Mononuclear cell (primary cell): ENCODE measurements around the gene MYDGF. TPM values are rescaled to one million over a fixed set of nuclear protein-coding genes. Genes with fewer than 3 reads are reported as not detected.

Source experiments
- H3K27me3 ChIP-seq: 2 replicates; pipeline ENCODE4 v1.6.0; 2011; ENCODE audit warnings: low read length, control low read depth; ENCODE audit not compliant: insufficient read depth
- H3K4me1 ChIP-seq: 2 replicates; pipeline ENCODE4 v1.5.1; 2011; ENCODE audit warnings: mild to moderate bottlenecking, low read length, control low read depth; ENCODE audit not compliant: insufficient read depth
- H3K4me3 ChIP-seq: 2 replicates; pipeline ENCODE4 v1.5.1; 2011; ENCODE audit warnings: mild to moderate bottlenecking, low read length, moderate library complexity
- H3K9me3 ChIP-seq: 2 replicates; pipeline ENCODE4 v1.5.1; 2011; ENCODE audit warnings: low read depth, mild to moderate bottlenecking, control low read depth, low read length
- total RNA-seq: library from RNA; depleted of rRNA; stranded (reverse); fragments of >200 nt; gene quantifications from one replicate; pipeline ENCODE4 v1.2.3, GENCODE V29; 2012

Gene MYDGF
- total RNA-seq, 1 donor, result 40.8 TPM

- Histone ChIP-seq H3K4me3 (no peak overlapping the region), H3K4me1 (peaks cover 14% of the 10 kb centered on the region), H3K9me3 (no peaks in the 10 kb centered on the region), H3K27me3 (no peaks in the 10 kb centered on the region)
These were observed 1.2 kb upstream of the MYDGF start for GRCh38 chr19:4671185-4671851.

- H3K4me1 ChIP-seq, result peaks cover 14% of the 10 kb centered on the region
- no peaks in the 10 kb centered on the region for H3K27me3 ChIP-seq
- H3K4me3 ChIP-seq, result no peak overlapping the region
- no peaks in the 10 kb centered on the region for H3K9me3 ChIP-seq
These were observed 5.5 kb downstream of the MYDGF start for GRCh38 chr19:4664642-4665041.

DNA sequence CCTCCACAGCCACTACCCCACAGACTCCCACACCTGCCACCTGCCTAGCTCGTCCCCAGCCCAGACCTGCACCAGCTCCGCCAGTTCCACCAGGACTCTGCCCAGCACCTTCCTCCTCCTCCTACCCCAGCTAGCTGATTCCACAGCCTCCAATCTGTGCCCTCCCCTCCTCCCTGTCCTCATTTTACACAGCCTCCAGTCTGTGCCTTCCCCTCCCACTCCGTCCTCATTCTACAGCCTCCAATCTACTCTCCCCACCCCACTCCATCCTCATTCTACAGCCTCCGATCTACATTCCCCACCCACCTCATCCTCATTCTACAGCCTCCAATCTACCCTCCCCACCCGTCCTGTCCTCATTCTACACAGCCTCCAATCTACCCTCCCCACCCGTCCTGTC lies 7.3 kb downstream of the MYDGF start:
- Histone ChIP-seq H3K27me3 (no peaks in the 10 kb centered on the region), H3K9me3 (no peaks in the 10 kb centered on the region), H3K4me1 (no peaks in the 10 kb centered on the region), H3K4me3 (no peak overlapping the region)

DNA sequence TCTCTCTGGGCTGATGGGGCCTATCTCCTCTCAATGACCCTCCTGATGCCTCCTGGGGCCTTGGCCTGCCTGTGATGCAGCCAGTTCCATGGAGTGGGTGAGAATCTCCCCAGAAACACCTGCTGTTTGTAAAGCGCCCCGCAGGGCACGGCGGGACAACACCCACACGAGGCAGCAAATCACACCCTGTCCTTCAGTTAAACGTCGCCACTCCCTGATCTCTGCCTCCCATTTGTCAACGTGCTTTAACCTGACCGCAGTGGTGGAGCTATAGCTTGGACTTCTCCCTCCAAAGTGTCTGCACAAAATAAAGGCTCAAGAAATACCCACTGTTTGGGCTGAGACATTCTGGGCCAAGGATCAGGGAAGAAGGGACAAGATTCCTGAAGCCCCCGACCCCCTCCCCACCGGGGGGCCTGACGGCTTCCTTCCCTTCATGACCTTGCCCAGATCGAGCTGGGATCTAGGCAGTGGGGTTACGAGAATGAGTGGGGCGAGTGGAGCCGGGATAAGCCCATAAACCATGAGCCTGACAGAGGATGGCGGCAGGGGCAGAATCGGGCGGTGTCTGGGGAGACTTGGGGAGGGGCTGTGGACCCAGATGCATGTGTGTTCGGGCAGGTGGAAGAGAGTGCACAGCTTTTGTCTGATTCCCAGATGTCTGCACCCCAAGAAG lies 8.0 kb downstream of the MYDGF start:
- H3K9me3 ChIP-seq, result no peaks in the 10 kb centered on the region
- H3K4me1 ChIP-seq, result no peaks in the 10 kb centered on the region
- H3K4me3 ChIP-seq, result no peak overlapping the region
- no peaks in the 10 kb centered on the region for H3K27me3 ChIP-seq

DNA sequence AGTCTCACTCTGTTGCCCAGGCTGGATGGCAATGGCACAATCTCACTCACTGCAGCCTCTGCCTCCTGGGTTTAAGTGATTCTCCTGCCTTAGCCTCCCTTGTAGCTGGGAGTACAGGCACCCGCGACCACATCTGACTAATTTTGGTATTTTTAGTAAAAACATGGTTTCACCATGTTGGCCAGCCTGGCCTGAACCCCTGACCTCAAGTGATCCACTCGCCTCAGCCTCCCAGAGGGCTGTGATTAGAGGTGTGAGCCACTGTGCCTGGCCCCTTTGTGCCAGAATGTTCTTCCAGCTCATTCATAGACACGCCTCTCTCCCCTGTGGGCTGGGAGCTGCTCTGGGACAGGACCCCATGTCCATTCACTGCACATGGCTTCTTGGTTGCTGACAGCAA lies 9.1 kb downstream of the MYDGF start:
- H3K4me3 ChIP-seq, result no peak overlapping the region
- no peaks in the 10 kb centered on the region for H3K27me3 ChIP-seq
- H3K4me1 ChIP-seq, result no peaks in the 10 kb centered on the region
- no peaks in the 10 kb centered on the region for H3K9me3 ChIP-seq

DNA sequence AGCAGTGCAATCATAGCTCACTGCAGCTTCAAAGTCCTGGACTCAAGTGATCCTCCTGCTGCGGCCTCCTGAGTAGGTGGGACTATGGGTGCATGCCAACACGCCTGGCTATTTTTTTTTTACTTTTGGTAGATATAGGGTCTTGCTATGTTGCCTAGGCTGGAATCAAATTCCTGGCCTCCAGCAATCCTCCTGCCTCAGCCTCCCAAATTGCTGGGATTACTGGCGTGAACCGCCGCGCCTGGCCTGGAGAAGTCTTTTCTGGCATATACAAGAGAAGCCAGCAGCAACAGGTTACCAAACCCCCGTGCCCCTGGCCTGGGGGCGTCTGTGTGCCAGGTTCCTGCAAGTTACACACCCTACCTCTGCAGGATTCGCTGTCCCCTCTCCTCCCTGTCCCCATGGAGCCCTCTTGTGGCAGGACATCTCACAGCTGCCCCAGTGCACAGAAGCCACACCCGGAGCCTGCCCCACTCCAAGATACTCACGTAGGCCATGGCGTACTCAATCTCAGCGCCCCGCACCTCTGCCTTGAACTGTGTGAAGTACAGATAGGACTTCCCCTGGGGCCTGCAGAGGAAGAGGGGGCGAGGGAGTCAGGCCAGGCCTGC lies 9.9 kb downstream of the MYDGF start:
- no peaks in the 10 kb centered on the region for H3K4me1 ChIP-seq
- no peak overlapping the region for H3K4me3 ChIP-seq
- no peaks in the 10 kb centered on the region for H3K9me3 ChIP-seq
- H3K27me3 ChIP-seq, result no peaks in the 10 kb centered on the region

- Histone ChIP-seq H3K4me3 (no peak overlapping the region), H3K9me3 (no peaks in the 10 kb centered on the region), H3K4me1 (no peaks in the 10 kb centered on the region), H3K27me3 (no peaks in the 10 kb centered on the region)
These were observed 12.3 kb downstream of the MYDGF start for GRCh38 chr19:4657835-4658234.

- H3K4me3 ChIP-seq, result no peak overlapping the region
- no peaks in the 10 kb centered on the region for H3K9me3 ChIP-seq
- H3K4me1 ChIP-seq, result no peaks in the 10 kb centered on the region
- no peaks in the 10 kb centered on the region for H3K27me3 ChIP-seq
These were observed 12.9 kb downstream of the MYDGF start for GRCh38 chr19:4657262-4657661.

GRCh38 chr19:4656102-4656501 lies 14.0 kb downstream of the MYDGF start:
- H3K4me3 ChIP-seq, result no peak overlapping the region
- no peaks in the 10 kb centered on the region for H3K9me3 ChIP-seq
- no peaks in the 10 kb centered on the region for H3K4me1 ChIP-seq
- no peaks in the 10 kb centered on the region for H3K27me3 ChIP-seq

GRCh38 chr19:4654437-4655361 lies 15.4 kb downstream of the MYDGF start:
- H3K27me3 ChIP-seq, result no peaks in the 10 kb centered on the region
- no peaks in the 10 kb centered on the region for H3K9me3 ChIP-seq
- H3K4me1 ChIP-seq, result no peaks in the 10 kb centered on the region
- no peak overlapping the region for H3K4me3 ChIP-seq

DNA sequence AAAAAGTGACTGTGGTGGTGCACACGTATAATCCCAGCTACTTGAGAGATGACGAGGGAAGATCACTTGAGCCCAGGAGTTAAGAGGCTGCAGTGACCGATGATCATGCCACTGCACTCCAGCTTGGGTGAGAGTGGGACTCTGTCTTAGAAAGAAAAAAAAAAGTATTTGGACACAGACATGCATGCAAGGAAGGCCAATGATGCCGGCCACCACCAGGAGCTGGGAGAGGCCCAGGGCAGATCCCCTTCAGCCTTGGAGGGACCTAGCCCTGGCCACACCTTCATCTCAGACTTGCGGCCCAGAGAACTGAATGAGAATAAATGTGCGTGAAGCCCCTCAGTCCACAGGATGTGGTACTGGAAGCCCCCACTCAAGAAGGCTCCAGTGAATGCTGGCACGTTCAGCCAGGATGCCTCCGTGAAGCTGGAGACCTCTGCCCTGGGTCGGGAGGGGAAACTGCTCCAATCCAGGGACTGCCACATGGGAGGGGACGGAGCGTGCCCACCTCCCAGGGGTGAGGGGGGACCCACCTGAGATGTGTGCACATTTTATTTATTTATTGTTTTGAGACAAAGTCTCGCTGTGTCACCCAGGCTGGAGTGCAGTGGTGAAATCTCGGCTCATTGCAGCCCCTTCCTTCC lies 16.2 kb downstream of the MYDGF start:
- Histone ChIP-seq H3K27me3 (no peaks in the 10 kb centered on the region), H3K4me3 (no peak overlapping the region), H3K9me3 (no peaks in the 10 kb centered on the region), H3K4me1 (no peaks in the 10 kb centered on the region)

GRCh38 chr19:4652075-4652474 lies 18.1 kb downstream of the MYDGF start:
- Histone ChIP-seq H3K4me3 (no peak overlapping the region), H3K4me1 (peaks cover 8% of the 10 kb centered on the region), H3K27me3 (no peaks in the 10 kb centered on the region), H3K9me3 (no peaks in the 10 kb centered on the region)

- peaks cover 8% of the 10 kb centered on the region for H3K4me1 ChIP-seq
- H3K9me3 ChIP-seq, result no peaks in the 10 kb centered on the region
- no peaks in the 10 kb centered on the region for H3K27me3 ChIP-seq
- no peak overlapping the region for H3K4me3 ChIP-seq
These were observed 20.0 kb downstream of the MYDGF start for GRCh38 chr19:4650159-4650558.

DNA sequence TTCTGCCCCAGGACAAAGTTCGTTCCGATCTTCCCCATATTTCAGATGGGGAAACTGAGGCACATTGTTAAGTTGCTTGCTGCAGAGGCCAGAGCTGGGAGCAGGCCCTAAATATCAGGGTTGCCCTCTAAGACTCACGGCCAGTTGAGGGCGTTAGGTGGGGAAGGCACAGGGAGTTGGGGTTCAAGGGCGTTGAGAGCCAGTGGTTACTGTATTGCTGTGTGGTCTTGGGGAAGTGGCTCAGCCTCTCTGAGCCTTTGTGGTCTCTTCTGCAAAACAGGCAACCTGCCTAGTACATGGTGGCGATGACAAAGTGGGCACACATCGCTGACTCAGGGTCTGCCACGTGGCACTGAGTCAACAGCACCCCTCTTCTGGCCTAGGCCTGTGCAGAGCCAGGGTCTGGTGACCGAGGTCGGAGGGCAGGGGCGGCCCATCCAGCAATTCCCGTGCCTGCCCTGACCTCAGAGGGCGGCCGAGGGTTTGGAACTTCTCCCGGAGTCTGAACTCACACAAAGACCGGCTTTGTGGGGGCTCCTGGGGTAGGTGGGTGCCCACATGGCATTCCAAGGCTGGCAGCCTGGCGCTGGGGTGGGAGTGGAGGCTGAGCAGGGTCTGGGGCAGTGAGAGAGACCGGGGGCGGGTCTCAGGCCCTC lies 20.6 kb downstream of the MYDGF start:
- Histone ChIP-seq H3K4me1 (peaks cover 8% of the 10 kb centered on the region), H3K4me3 (no peak overlapping the region), H3K9me3 (no peaks in the 10 kb centered on the region), H3K27me3 (no peaks in the 10 kb centered on the region)
